Measurements from ENCODE around the gene COBLL1. TPM values are rescaled to one million over a fixed set of nuclear protein-coding genes. Genes with fewer than 3 reads are reported as not detected.

The COBLL1 gene
- total RNA-seq, 1 donor from 2014 or later, result 4.2 TPM

GRCh38 chr2:164688896-164689419, 152.7 kb downstream of the COBLL1 start:
- DNase-seq (ENCODE audit: low read depth in 2 of 2), result no peak

- DNase-seq (ENCODE audit: low read depth in 2 of 2), result no peak
These were observed 160.6 kb downstream of the COBLL1 start for GRCh38 chr2:164681009-164681408.

GRCh38 chr2:164678631-164679149, 162.9 kb downstream of the COBLL1 start:
- no peak for DNase-seq (ENCODE audit: low read depth in 2 of 2)

- no peak for DNase-seq (ENCODE audit: low read depth in 2 of 2)
These were observed 163.9 kb downstream of the COBLL1 start for GRCh38 chr2:164677733-164678132.

- DNase-seq (ENCODE audit: low read depth in 2 of 2), result no peak
These were observed 164.4 kb downstream of the COBLL1 start for GRCh38 chr2:164677271-164677670.

GRCh38 chr2:164675687-164676086, 165.9 kb downstream of the COBLL1 start:
- DNase-seq (ENCODE audit: low read depth in 2 of 2), result no peak

- DNase-seq (ENCODE audit: low read depth in 2 of 2), result peak in 1 of 2 donors; percentile 16
These were observed 166.6 kb downstream of the COBLL1 start for GRCh38 chr2:164675027-164675426.

- DNase-seq (ENCODE audit: low read depth in 2 of 2), result no peak
These were observed 169.8 kb downstream of the COBLL1 start for GRCh38 chr2:164671664-164672396.

- no peak for DNase-seq (ENCODE audit: low read depth in 2 of 2)
These were observed 172.3 kb downstream of the COBLL1 start for GRCh38 chr2:164669291-164669690.

- DNase-seq (ENCODE audit: low read depth in 2 of 2), result no peak
These were observed 174.1 kb downstream of the COBLL1 start for GRCh38 chr2:164667566-164667965.

- DNase-seq (ENCODE audit: low read depth in 2 of 2), result no peak
These were observed 177.6 kb downstream of the COBLL1 start for GRCh38 chr2:164664070-164664469.

GRCh38 chr2:164662868-164663631, 178.6 kb downstream of the COBLL1 start:
- DNase-seq (ENCODE audit: low read depth in 2 of 2), result no peak

- no peak for DNase-seq (ENCODE audit: low read depth in 2 of 2)
These were observed 179.6 kb downstream of the COBLL1 start for GRCh38 chr2:164662066-164662465.

GRCh38 chr2:164661349-164661748, 180.3 kb downstream of the COBLL1 start:
- no peak for DNase-seq (ENCODE audit: low read depth in 2 of 2)

GRCh38 chr2:164657129-164657528, 184.5 kb downstream of the COBLL1 start:
- peak in 1 of 2 donors; percentile 54 for DNase-seq (ENCODE audit: low read depth in 2 of 2)

GRCh38 chr2:164655750-164656149, 185.9 kb downstream of the COBLL1 start:
- DNase-seq (ENCODE audit: low read depth in 2 of 2), result peak; percentile 14 to 33

GRCh38 chr2:164655336-164655735, 186.3 kb downstream of the COBLL1 start:
- no peak for DNase-seq (ENCODE audit: low read depth in 2 of 2)

GRCh38 chr2:164651361-164651760, 190.3 kb downstream of the COBLL1 start:
- no peak for DNase-seq (ENCODE audit: low read depth in 2 of 2)

GRCh38 chr2:164644036-164644700, 197.5 kb downstream of the COBLL1 start:
- DNase-seq (ENCODE audit: low read depth in 2 of 2), result no peak

GRCh38 chr2:164642946-164643555, 198.6 kb downstream of the COBLL1 start:
- DNase-seq (ENCODE audit: low read depth in 2 of 2), result no peak

- no peak for DNase-seq (ENCODE audit: low read depth in 2 of 2)
These were observed 199.4 kb downstream of the COBLL1 start for GRCh38 chr2:164642268-164642667.
